Activated CD4-positive, alpha-beta T cell treated with anti-CD3 and anti-CD28 coated beads, Interleukin-2, amount 50 U/mL, for 16 hours (primary cell): ENCODE data around the gene SNX1.

Experiments used
- DNase-seq: peaks from one replicate; pipeline ENCODE4 v3.0.0-alpha.2; 2020

The SNX1 gene

GRCh38 chr15:64164436-64164835, 68.7 kb downstream of the SNX1 start:
- no peak for DNase-seq

DNA sequence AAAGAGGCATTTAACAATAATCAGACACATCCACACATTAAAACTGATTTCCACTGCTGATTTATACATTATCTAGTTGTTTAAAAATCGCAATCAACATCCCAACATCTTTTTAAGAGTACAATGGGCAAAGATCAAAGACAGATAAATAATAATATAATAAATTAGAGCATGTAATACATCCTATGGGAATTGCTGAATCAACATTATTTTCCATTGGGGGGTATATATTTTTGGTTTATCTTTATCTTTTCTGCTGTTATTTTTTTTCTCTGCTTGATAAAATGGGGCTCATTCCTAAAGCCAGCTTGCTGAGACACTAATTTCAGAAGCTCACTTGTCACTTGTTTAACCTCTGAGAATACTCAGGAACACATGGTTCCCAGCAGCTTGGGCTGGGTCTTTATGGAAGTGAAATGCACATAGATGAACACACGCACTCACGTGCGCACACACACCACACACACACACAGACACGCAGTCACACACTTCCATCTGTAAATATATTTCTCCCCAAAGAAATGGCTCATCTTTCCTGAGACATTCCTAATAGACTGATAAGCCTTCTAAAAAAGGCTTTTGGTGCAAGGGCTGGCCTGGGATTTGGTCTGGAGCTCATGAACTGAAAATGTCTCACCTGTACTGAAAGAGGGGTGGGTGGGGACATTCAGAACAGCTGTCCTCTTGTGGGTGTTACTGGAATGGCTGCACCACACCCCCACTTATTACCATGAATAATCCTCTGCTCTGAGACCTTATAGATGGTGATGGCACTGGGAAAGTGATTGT, 70.5 kb downstream of the SNX1 start:
- no peak for DNase-seq

GRCh38 chr15:64180235-64180824, 84.5 kb downstream of the SNX1 start:
- no peak for DNase-seq

GRCh38 chr15:64182859-64183370, 87.1 kb downstream of the SNX1 start:
- DNase-seq, result no peak

GRCh38 chr15:64185146-64185911, 89.5 kb downstream of the SNX1 start:
- no peak for DNase-seq

DNA sequence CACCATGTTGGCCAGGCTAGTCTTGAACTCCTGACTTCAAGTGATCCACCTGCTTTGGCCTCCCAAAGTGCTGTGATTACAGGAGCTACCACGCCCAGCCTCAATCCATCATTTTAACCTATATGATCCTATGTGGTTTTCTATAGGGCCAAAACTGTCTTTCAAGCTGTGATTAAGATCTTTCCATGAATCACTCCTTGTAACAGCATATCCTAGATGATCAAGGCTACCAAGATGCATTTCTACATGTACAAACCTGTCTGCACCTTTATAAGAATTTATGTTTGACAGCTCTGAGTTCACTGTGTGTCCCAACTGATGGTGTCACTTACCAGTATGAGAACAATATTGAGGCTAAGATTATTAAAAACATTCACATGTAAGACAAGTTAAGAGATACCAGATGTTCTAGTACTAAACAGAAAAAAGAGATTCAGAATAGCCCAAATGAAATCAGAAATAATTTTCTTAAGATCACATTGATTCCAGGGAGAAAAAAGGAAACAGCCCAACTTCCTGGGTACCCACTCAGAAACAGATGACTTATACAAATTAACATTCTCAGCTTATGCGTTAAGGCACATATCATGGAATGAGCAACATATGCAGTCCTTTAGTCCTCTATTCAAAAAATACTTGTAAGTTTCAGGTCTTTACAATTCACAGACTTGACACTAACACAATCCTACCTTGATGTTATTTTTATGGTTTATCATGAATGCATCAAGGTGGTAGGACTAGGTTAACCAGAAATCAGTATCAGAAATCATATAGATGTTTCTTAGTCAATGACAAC, 91.8 kb downstream of the SNX1 start:
- peak; percentile 25 for DNase-seq
